ENCODE data around the gene EHMT1.

- TF ChIP-seq POLR2A (IDR thresholded peaks at IDR 0.05): no peak
- TF ChIP-seq CTCF (IDR thresholded peaks at IDR 0.05): no peak
Observed at GRCh38 chr9:137876269-137876668, 257.5 kb downstream of the EHMT1 start.

All from right lobe of liver (tissue), 4 donors.